H1 (cell line): ENCODE results near the gene ARHGAP42. TPM values are rescaled to one million over a fixed set of nuclear protein-coding genes. Genes with fewer than 3 reads are reported as not detected.

Experiments used
- CTCF ChIA-PET: fragments of 300-600 bp; sonication (Branson Sonifier 250); formaldehyde crosslinking; loops from one replicate; lab custom pipeline; 2021; ENCODE audit not compliant: partially characterized antibody; lab: Charles Lee
- POLR2A ChIA-PET: fragments of 300-600 bp; sonication (Branson Sonifier 250); formaldehyde crosslinking; loops from one replicate; lab custom pipeline; 2021; ENCODE audit warnings: inconsistent platforms; ENCODE audit not compliant: partially characterized antibody; lab: Charles Lee
- DNase-seq, 2 experiments: peaks; one replicate each; pipeline versions ENCODE4 v3.0.0 to v3.0.0-alpha.2; 2010 to 2022; ENCODE audit warnings: low spot score in 2 of 2, low read depth in 1 of 2, mixed read lengths in 1 of 2
- FAIRE-seq: peaks from 2 replicates; lab custom pipeline; 2011; peaks lifted over from hg19 to GRCh38; lab: Jason Lieb, UNC
- H2AFZ ChIP-seq: 2 replicates; pipeline ENCODE4 v1.8.1; 2012; ENCODE audit warnings: low read length, inconsistent platforms
- H2AK5ac ChIP-seq: 2 replicates; pipeline ENCODE4 v1.6.1; 2013; ENCODE audit warnings: low read depth, low read length
- H2BK120ac ChIP-seq: replicated peaks from 2 replicates; pipeline ENCODE3; 2013; ENCODE audit warnings: low read depth, low read length, inconsistent platforms
- H2BK12ac ChIP-seq: 2 replicates; pipeline ENCODE4 v1.6.1; 2013; ENCODE audit warnings: low read depth, low read length
- H2BK15ac ChIP-seq: 2 replicates; pipeline ENCODE4 v1.6.1; 2013; ENCODE audit warnings: low read length
- H2BK20ac ChIP-seq: 2 replicates; pipeline ENCODE4 v1.6.1; 2013; ENCODE audit warnings: low read length
- H2BK5ac ChIP-seq: 2 replicates; pipeline ENCODE4 v1.6.1; 2013; ENCODE audit warnings: low read depth, low read length
- H3K14ac ChIP-seq: 2 replicates; pipeline ENCODE4 v1.6.1; 2013; ENCODE audit warnings: inconsistent platforms; ENCODE audit not compliant: insufficient read length
- H3K18ac ChIP-seq: 2 replicates; pipeline ENCODE4 v1.6.1; 2013; ENCODE audit warnings: low read length; ENCODE audit errors: extremely low read depth
- H3K23ac ChIP-seq: 2 replicates; pipeline ENCODE4 v1.6.1; 2013; ENCODE audit warnings: inconsistent platforms; ENCODE audit not compliant: insufficient read length
- H3K23me2 ChIP-seq: 2 replicates; pipeline ENCODE4 v1.6.1; 2013; ENCODE audit warnings: low read depth, low read length
- H3K27ac ChIP-seq: 2 replicates; pipeline ENCODE4 v1.6.1; 2011; ENCODE audit warnings: low read depth, low read length, inconsistent platforms
- H3K27me3 ChIP-seq, 4 experiments: replicated peaks in 1 of 4; 1 replicate in 1 of 4; 2 replicates in 3 of 4; pipeline versions ENCODE4 v1.6.1 to v1.8.1; 2011 to 2013; ENCODE audit warnings: low read length in 3 of 4, mild to moderate bottlenecking in 3 of 4, inconsistent platforms in 2 of 4, mixed read lengths in 2 of 4, moderate library complexity in 1 of 4; ENCODE audit not compliant: control insufficient read depth in 3 of 4, insufficient read depth in 3 of 4; ENCODE audit errors: extremely low read depth in 1 of 4
- H3K36me3 ChIP-seq, 4 experiments: 2 replicates each; pipeline versions ENCODE4 v1.6.1 to v1.8.1; 2011 to 2013; ENCODE audit warnings: mild to moderate bottlenecking in 4 of 4, low read length in 3 of 4, moderate library complexity in 2 of 4, control low read depth in 1 of 4, inconsistent platforms in 1 of 4; ENCODE audit not compliant: insufficient read depth in 4 of 4, control insufficient read depth in 2 of 4
- H3K4ac ChIP-seq: replicated peaks from 2 replicates; pipeline ENCODE3; 2013; ENCODE audit warnings: low read length, low read depth, mixed read lengths, inconsistent platforms; ENCODE audit not compliant: insufficient read length
- H3K4me1 ChIP-seq, 4 experiments: replicated peaks in 1 of 4; 1 replicate in 1 of 4; 2 replicates in 3 of 4; pipeline versions ENCODE4 v1.6.1 to v1.8.1; 2011 to 2013; ENCODE audit warnings: low read length in 3 of 4, inconsistent platforms in 2 of 4, mixed read lengths in 1 of 4; ENCODE audit not compliant: insufficient read depth in 4 of 4, control insufficient read depth in 3 of 4
- H3K4me2 ChIP-seq, 2 experiments: 2 replicates each; pipeline versions ENCODE4 v1.6.1 to v1.8.1; 2011 to 2013; ENCODE audit warnings: low read depth in 2 of 2, low read length in 2 of 2, control low read depth in 1 of 2, inconsistent platforms in 1 of 2, mild to moderate bottlenecking in 1 of 2; ENCODE audit not compliant: insufficient read depth in 1 of 2
- H3K4me3 ChIP-seq, 4 experiments: fragments of 200-600, 300-600 bp in 1 of 4; sonication (generic), shearing (Covaris generic), sonication (Bioruptor Twin) in 1 of 4; 2 replicates each; pipeline versions ENCODE4 v1.5.1 to v1.8.1; 2011 to 2016; ENCODE audit warnings: low read length in 4 of 4, low read depth in 3 of 4, control low read depth in 2 of 4, inconsistent platforms in 2 of 4, mild to moderate bottlenecking in 2 of 4, mixed read lengths in 1 of 4, moderate library complexity in 1 of 4; ENCODE audit not compliant: insufficient read depth in 2 of 4; ENCODE audit errors: extremely low read depth in 1 of 4
- H3K56ac ChIP-seq: replicated peaks from 2 replicates; pipeline ENCODE3; 2013; ENCODE audit warnings: low read depth, mild to moderate bottlenecking, mixed read lengths, low read length, inconsistent platforms; ENCODE audit not compliant: insufficient read length
- H3K79me1 ChIP-seq: 2 replicates; pipeline ENCODE4 v1.6.1; 2013; ENCODE audit warnings: low read depth, low read length, control low read depth
- H3K79me2 ChIP-seq, 2 experiments: 2 replicates each; pipeline versions ENCODE4 v1.6.1 to v1.8.1; 2012 to 2013; ENCODE audit warnings: low read length in 2 of 2, mild to moderate bottlenecking in 2 of 2, inconsistent platforms in 1 of 2; ENCODE audit not compliant: insufficient read depth in 2 of 2, control insufficient read depth in 1 of 2
- H3K9ac ChIP-seq, 4 experiments: replicated peaks in 1 of 4; 1 replicate in 1 of 4; 2 replicates in 3 of 4; pipeline versions ENCODE4 v1.6.1 to v1.8.1; 2011 to 2013; ENCODE audit warnings: low read depth in 3 of 4, low read length in 3 of 4, control low read depth in 2 of 4, mild to moderate bottlenecking in 2 of 4, moderate library complexity in 2 of 4, inconsistent platforms in 1 of 4; ENCODE audit errors: extremely low read depth in 1 of 4
- H3K9me3 ChIP-seq, 2 experiments: 2 replicates each; pipeline versions ENCODE4 v1.6.1 to v1.8.1; 2012 to 2013; ENCODE audit warnings: mild to moderate bottlenecking in 2 of 2, moderate library complexity in 2 of 2, control low read depth in 1 of 2, inconsistent platforms in 1 of 2, low read depth in 1 of 2, low read length in 1 of 2, mixed read lengths in 1 of 2; ENCODE audit not compliant: insufficient read depth in 2 of 2
- H4K20me1 ChIP-seq, 2 experiments: replicated peaks in 1 of 2; 2 replicates each; pipeline versions ENCODE3 to v1.8.1; 2011 to 2013; ENCODE audit warnings: inconsistent platforms in 2 of 2, low read length in 2 of 2, mild to moderate bottlenecking in 1 of 2; ENCODE audit not compliant: insufficient read depth in 2 of 2, control insufficient read depth in 1 of 2
- H4K5ac ChIP-seq: 2 replicates; pipeline ENCODE4 v1.6.1; 2013; ENCODE audit warnings: low read length, low read depth, mixed read lengths, inconsistent platforms; ENCODE audit not compliant: insufficient read length
- H4K8ac ChIP-seq: 2 replicates; pipeline ENCODE4 v1.8.0; 2013; ENCODE audit warnings: mild to moderate bottlenecking, moderate library complexity, low read length, inconsistent platforms; ENCODE audit not compliant: insufficient read depth; ENCODE audit errors: extremely low read depth
- H4K91ac ChIP-seq: replicated peaks from 2 replicates; pipeline ENCODE3; 2013; ENCODE audit warnings: low read length, mixed read lengths, inconsistent platforms; ENCODE audit not compliant: insufficient read length
- ATF3 ChIP-seq: IDR thresholded peaks from 2 replicates; pipeline ENCODE4 v1.6.1; 2011; ENCODE audit warnings: low read depth, mild to moderate bottlenecking, low read length; ENCODE audit not compliant: insufficient read depth
- BACH1 ChIP-seq: IDR thresholded peaks from 2 replicates; pipeline ENCODE4 v1.6.1; 2012; ENCODE audit warnings: low read length, improper control_type of control experiment
- CBX8 ChIP-seq: fragments of 300-800, 300-1000 bp; sonication (generic); IDR thresholded peaks from 2 replicates; pipeline ENCODE4 v1.7.1; 2016; ENCODE audit warnings: low read depth, low read length, borderline replicate concordance
- GABPA ChIP-seq: IDR thresholded peaks from 2 replicates; pipeline ENCODE4 v1.6.1; 2011; ENCODE audit warnings: mild to moderate bottlenecking, low read length, moderate library complexity, borderline replicate concordance; ENCODE audit not compliant: insufficient read depth
- USF2 ChIP-seq: IDR thresholded peaks from 2 replicates; pipeline ENCODE4 v1.6.1; 2011; ENCODE audit warnings: low read length, improper control_type of control experiment
- WGBS, 2 experiments: shearing (Covaris generic) in 1 of 2; methylation state at CpG; one replicate each; pipeline versions ENCODE4 v1.1.6 to v1.1.7; 2013 to 2015; ENCODE audit warnings: low lambda C conversion rate in 2 of 2, mixed read lengths in 2 of 2, inconsistent platforms in 1 of 2, low coverage in 1 of 2, missing lambda C conversion rate in 1 of 2; ENCODE audit not compliant: insufficient replicate concordance in 2 of 2, insufficient coverage in 1 of 2, insufficient read length in 1 of 2; ENCODE audit errors: extremely low coverage in 1 of 2, missing lambda C conversion rate in 1 of 2; 5-methylcytosine and 5-hydroxymethylcytosine counted together
- polyA plus RNA-seq, 7 experiments: library from polyadenylated mRNA; depleted of rRNA in 3 of 7; stranded (reverse) in 5 of 7; unstranded in 2 of 7; fragments of >200 nt in 5 of 7; fragments of 200-250 nt in 2 of 7; gene quantifications; 1 replicate in 5 of 7; 2 replicates in 1 of 7; 4 replicates in 1 of 7; pipeline versions ENCODE4 v1.2.1 to v1.2.3, GENCODE V29; 2011 to 2013; ENCODE audit warnings: missing spikeins in 2 of 7, mixed read lengths in 2 of 7
- total RNA-seq: library from RNA; stranded (reverse); fragmentation: NEBNext Ultra II Directional; extraction: Animal tissue kit (Norgen Biotek cat#: 25700); gene quantifications from 2 replicates; pipeline ENCODE4 v1.2.1, GENCODE V29; 2021

Gene ARHGAP42
- total and polyA plus RNA-seq, 2 of the 8 experiments (the other 6 are each of a cell fraction or from before 2014, with no cell fraction given) = 22.2 to 33.5 TPM

GRCh38 chr11:100849901-100850235 lies 162.8 kb downstream of the ARHGAP42 start:
- H2BK20ac ChIP-seq = no peak overlapping the region
- no peak overlapping the region for H3K4ac ChIP-seq
- no peak overlapping the region for H4K8ac ChIP-seq
- H2BK120ac ChIP-seq = no peak overlapping the region
- ChIA-PET CTCF (interaction anchor here (0.8 to 2.2 kb wide), 3 partner anchors 16 to 167 kb away, joined by 3 to 7 read pairs (median 4); no protein-coding TSS in a partner anchor), POLR2A (no interaction called here)
- H3K27me3 ChIP-seq = no peaks in the 10 kb centered on the region
- H4K91ac ChIP-seq = no peak overlapping the region
- H3K27ac ChIP-seq = no peak overlapping the region
- no peaks in the 10 kb centered on the region for H3K9me3 ChIP-seq
- WGBS, 2 experiments = 78% methylated on average over 4 of the region's 4 CpGs; no CpG with 5 or more reads in 1 of the 2 experiments
- FAIRE-seq = no peak
- H3K14ac ChIP-seq = no peak overlapping the region
- H3K23me2 ChIP-seq = no peaks in the 10 kb centered on the region
- no peaks in the 10 kb centered on the region for H4K20me1 ChIP-seq
- H3K36me3 ChIP-seq = no peaks in the 10 kb centered on the region
- H3K79me1 ChIP-seq = no peaks in the 10 kb centered on the region; the same call in 1 of the 2 replicates
- H3K23ac ChIP-seq = no peak overlapping the region
- DNase-seq = no peak
- peaks cover 0 to 23% of the 10 kb centered on the region in 2 experiments; a peak in 2 of 4 replicates for H3K79me2 ChIP-seq
- no peak overlapping the region for H4K5ac ChIP-seq
- H2AFZ ChIP-seq = no peak overlapping the region
- no peak overlapping the region for H2BK15ac ChIP-seq
- H3K56ac ChIP-seq = no peak overlapping the region
- no peak overlapping the region for H3K4me3 ChIP-seq
- H3K4me1 ChIP-seq = peaks cover 0 to 6% (median under 1%) of the 10 kb centered on the region in 4 experiments; a peak in 1 of 7 replicates
- H2BK12ac ChIP-seq = no peak overlapping the region
- no peak overlapping the region for H2AK5ac ChIP-seq
- no peak overlapping the region for H3K18ac ChIP-seq
- H2BK5ac ChIP-seq = no peak overlapping the region
- no peak overlapping the region for H3K9ac ChIP-seq
- no peak overlapping the region for H3K4me2 ChIP-seq
- no peak for TF ChIP-seq BACH1
- TF ChIP-seq USF2 = no peak
- TF ChIP-seq CBX8 = no peak
- no peak for TF ChIP-seq ATF3
- TF ChIP-seq GABPA = no peak
